Neural crest cell (in vitro differentiated cells): ENCODE data around the gene PATJ. TPM values are rescaled to one million over a fixed set of nuclear protein-coding genes. Genes with fewer than 3 reads are reported as not detected.
"Not testable (repeated sequence)": the region's sequence is repeated elsewhere in the genome, so short reads cannot be mapped to it uniquely, and the experiment has no call there.

Experiments
- DNase-seq: peaks from one replicate; pipeline ENCODE4 v3.0.0; 2021; ENCODE audit warnings: low read depth, mixed read lengths, low spot score
- H3K27ac Mint-ChIP-seq: one replicate; pipeline ENCODE4 v1.8.0; 2021; ENCODE audit warnings: mild to moderate bottlenecking, mixed read lengths; ENCODE audit not compliant: unreplicated experiment
- H3K27me3 Mint-ChIP-seq: 2 replicates; pipeline ENCODE4 v1.8.0; 2021; ENCODE audit warnings: low read depth, mild to moderate bottlenecking, mixed read lengths
- H3K36me3 Mint-ChIP-seq: 2 replicates; pipeline ENCODE4 v1.8.0; 2021; ENCODE audit warnings: low read depth, mild to moderate bottlenecking, mixed read lengths
- H3K4me1 Mint-ChIP-seq: 2 replicates; pipeline ENCODE4 v1.8.0; 2021; ENCODE audit warnings: mixed read lengths
- H3K4me3 Mint-ChIP-seq: one replicate; pipeline ENCODE4 v1.8.0; 2021; ENCODE audit warnings: mild to moderate bottlenecking, mixed read lengths
- H3K9me3 Mint-ChIP-seq: 2 replicates; pipeline ENCODE4 v1.8.0; 2021; ENCODE audit warnings: mixed read lengths
- total RNA-seq: library from RNA; stranded (reverse); gene quantifications from 2 replicates; pipeline ENCODE4 v1.2.1, GENCODE V29; 2021
- TF ChIP-seq, protein P1 (sequence below): fragments of 200-600 bp; sonication (generic); conservative IDR thresholded peaks from 2 replicates; pipeline ENCODE4 v1.5.0; 2021; ENCODE audit warnings: antibody characterized with exemption, mild to moderate bottlenecking

Gene PATJ
- total RNA-seq, 1 donor from 2014 or later: 3.9 TPM

DNA sequence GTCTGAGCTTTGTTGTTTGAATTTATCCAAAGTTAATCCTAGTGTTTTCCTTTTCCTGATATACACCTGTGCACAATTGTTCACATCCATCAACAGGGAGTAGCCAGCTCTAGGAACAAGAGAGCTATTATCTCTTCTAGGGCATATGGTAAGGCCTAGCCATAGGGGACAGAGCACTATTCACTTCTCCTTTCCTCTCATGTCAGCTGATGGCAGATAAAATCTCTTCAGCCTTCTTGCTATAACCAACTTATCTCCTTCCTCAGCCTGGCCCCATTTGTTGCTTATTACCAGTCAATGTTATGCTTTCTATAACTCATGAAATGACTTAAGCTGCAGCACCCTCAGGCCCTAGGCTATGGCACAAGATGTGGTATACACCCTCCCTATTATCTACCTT is 38.9 kb downstream of the PATJ start:
- Mint-ChIP-seq H3K36me3 (no peaks in the 10 kb centered on the region), H3K27ac (no peak overlapping the region), H3K4me3 (no peak overlapping the region), H3K9me3 (no peaks in the 10 kb centered on the region), H3K27me3 (no peaks in the 10 kb centered on the region), H3K4me1 (no peaks in the 10 kb centered on the region)
- no peak for DNase-seq
- TF ChIP-seq, protein P1, sequence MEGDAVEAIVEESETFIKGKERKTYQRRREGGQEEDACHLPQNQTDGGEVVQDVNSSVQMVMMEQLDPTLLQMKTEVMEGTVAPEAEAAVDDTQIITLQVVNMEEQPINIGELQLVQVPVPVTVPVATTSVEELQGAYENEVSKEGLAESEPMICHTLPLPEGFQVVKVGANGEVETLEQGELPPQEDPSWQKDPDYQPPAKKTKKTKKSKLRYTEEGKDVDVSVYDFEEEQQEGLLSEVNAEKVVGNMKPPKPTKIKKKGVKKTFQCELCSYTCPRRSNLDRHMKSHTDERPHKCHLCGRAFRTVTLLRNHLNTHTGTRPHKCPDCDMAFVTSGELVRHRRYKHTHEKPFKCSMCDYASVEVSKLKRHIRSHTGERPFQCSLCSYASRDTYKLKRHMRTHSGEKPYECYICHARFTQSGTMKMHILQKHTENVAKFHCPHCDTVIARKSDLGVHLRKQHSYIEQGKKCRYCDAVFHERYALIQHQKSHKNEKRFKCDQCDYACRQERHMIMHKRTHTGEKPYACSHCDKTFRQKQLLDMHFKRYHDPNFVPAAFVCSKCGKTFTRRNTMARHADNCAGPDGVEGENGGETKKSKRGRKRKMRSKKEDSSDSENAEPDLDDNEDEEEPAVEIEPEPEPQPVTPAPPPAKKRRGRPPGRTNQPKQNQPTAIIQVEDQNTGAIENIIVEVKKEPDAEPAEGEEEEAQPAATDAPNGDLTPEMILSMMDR: no peak

DNA sequence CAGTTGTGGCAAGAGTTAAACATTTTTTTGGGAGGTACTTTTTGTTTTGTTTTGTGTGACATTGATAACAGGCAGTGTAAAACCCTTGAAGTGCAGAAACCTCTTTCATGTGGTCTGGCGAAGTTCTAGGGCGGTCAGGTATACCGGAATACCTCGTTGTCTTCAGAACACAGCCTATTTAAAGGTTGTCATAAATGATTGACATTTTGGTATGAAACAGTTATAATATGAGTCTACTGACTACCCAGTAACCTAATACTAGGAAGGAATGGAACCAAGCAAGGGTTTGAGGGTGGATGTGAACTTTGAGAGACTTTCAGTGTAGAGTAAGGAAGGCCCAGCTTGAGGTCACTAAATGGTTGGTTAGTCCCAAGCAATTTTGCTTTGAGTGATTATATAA is 40.5 kb downstream of the PATJ start:
- TF ChIP-seq, protein P1: no peak
- Mint-ChIP-seq H3K27ac (no peak overlapping the region), H3K4me1 (peaks cover 3% of the 10 kb centered on the region), H3K27me3 (no peaks in the 10 kb centered on the region), H3K4me3 (no peak overlapping the region), H3K9me3 (no peaks in the 10 kb centered on the region), H3K36me3 (no peaks in the 10 kb centered on the region)
- DNase-seq: no peak

DNA sequence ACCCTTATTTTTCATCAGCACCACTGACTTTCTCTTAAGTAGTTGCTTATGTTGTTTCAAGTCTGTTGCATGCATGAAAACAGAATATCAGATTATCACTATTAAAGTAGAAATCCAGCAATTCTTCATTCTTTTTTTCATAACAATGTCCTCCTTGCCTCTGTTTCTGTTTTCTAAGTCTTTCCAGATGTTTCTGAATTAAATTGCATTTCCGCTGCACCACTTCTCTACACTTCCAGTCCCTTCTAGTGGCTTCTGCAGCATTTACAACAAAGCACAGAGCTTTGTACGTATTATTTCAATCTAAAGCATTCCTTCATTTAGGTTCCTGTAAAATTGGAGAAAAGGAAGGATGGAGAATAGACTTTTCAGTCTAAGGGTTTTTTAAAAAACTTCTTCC is 42.4 kb downstream of the PATJ start:
- TF ChIP-seq, protein P1: no peak
- H3K9me3 Mint-ChIP-seq: no peaks in the 10 kb centered on the region
- no peak for DNase-seq
- H3K4me3 Mint-ChIP-seq: no peak overlapping the region
- H3K4me1 Mint-ChIP-seq: peaks cover 3% of the 10 kb centered on the region
- no peaks in the 10 kb centered on the region for H3K36me3 Mint-ChIP-seq
- no peak overlapping the region for H3K27ac Mint-ChIP-seq
- no peaks in the 10 kb centered on the region for H3K27me3 Mint-ChIP-seq

DNA sequence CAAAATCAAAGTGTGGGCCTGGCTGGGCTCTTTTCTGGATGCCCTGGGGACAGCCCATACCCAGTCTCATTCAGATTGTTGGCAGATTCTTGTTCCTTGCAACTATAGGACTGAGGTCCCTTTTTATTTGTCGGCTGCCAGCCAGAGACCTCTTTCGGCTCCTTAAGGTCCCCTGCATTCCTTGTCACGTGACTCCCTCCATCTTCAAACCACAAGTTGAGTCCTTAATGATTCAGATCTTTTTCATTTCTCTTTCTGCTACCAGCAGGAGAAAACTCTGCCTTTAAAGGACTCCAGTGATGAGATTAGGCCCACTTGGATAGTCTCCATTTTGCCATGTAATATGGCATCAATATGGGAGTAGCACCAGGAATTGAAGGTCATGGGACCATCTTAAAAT is 48.6 kb downstream of the PATJ start:
- no peak overlapping the region for H3K4me3 Mint-ChIP-seq
- no peaks in the 10 kb centered on the region for H3K36me3 Mint-ChIP-seq
- H3K27ac Mint-ChIP-seq: no peak overlapping the region
- DNase-seq: no peak
- TF ChIP-seq, protein P1: no peak
- H3K4me1 Mint-ChIP-seq: peaks cover 3% of the 10 kb centered on the region
- H3K27me3 Mint-ChIP-seq: no peaks in the 10 kb centered on the region
- no peaks in the 10 kb centered on the region for H3K9me3 Mint-ChIP-seq

DNA sequence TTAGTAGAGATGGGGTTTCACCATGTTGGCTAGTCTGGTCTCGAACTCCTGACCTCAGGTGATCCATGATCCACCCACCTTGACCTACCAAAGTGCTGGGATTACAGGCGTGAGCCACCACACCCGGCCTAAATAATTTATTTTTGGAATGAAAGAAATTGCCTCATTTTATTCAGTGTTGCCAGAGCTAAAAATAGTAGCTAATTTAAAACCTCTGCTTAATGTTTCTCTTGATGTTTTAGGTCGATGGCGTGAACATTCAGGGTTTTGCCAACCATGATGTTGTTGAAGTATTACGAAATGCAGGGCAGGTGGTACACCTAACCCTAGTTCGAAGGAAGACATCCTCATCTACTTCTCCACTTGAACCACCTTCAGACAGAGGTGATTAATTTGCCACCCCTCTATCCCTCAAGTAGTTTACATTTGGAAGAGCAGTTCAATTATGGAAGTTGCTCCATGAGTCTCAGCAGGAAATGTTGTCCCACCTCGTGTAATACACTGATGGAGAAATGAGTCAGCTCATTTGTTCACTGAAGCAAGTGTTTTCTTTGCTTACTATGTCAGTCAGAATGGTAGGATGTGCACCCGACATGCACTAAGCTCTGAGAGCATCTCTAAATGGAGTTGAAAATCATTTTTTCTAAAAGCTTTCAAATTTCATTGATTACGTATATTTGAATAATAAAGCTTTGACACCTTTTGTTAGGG is 54.9 kb downstream of the PATJ start:
- Mint-ChIP-seq H3K36me3 (peaks cover 8% of the 10 kb centered on the region), H3K27me3 (no peaks in the 10 kb centered on the region), H3K9me3 (peaks cover 6% of the 10 kb centered on the region), H3K4me3 (no peak overlapping the region), H3K4me1 (no peaks in the 10 kb centered on the region), H3K27ac (no peak overlapping the region)
- DNase-seq: no peak
- TF ChIP-seq, protein P1: no peak

DNA sequence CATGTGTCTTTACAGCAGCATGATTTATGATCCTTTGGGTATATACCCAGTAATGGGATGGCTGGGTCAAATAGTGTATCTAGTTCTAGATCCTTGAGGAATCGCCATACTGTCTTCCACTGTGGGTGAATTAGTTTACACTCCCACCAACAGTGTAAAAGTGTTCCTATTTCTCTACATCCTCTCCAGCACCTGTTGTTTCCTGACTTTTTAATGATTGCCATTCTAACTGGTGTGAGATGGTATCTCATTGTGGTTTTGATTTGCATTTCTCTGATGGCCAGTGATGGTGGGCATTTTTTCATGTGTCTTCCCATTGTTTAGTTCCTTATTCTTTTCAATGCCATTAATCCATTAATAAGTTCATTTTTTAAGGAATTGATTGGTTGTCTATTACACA is 58.8 kb downstream of the PATJ start:
- H3K36me3 Mint-ChIP-seq, H3K9me3 Mint-ChIP-seq, DNase-seq, H3K27me3 Mint-ChIP-seq, H3K4me1 Mint-ChIP-seq, H3K4me3 Mint-ChIP-seq, H3K27ac Mint-ChIP-seq: not testable (repeated sequence)
